ENCODE results near the gene MTFR1L. TPM values are rescaled to one million over a fixed set of nuclear protein-coding genes. Genes with fewer than 3 reads are reported as not detected.

Gene MTFR1L
- total and polyA plus RNA-seq, 11 donors = 123 to 319 (median 213) TPM

- Histone ChIP-seq H3K4me1 (no peaks in the 10 kb centered on the region), H3K27ac (no peak overlapping the region), H3K4me3 (no peak overlapping the region), H3K27me3 (no peaks in the 10 kb centered on the region), H3K9me3 (no peaks in the 10 kb centered on the region), H3K36me3 (no peaks in the 10 kb centered on the region)
- WGBS, 4 donors = 26 to 68% (median 52%) methylated on average over 1 of the region's 1 CpG
- no peak for TF ChIP-seq POLR2A (IDR thresholded peaks at IDR 0.05)
- TF ChIP-seq, protein P1, sequence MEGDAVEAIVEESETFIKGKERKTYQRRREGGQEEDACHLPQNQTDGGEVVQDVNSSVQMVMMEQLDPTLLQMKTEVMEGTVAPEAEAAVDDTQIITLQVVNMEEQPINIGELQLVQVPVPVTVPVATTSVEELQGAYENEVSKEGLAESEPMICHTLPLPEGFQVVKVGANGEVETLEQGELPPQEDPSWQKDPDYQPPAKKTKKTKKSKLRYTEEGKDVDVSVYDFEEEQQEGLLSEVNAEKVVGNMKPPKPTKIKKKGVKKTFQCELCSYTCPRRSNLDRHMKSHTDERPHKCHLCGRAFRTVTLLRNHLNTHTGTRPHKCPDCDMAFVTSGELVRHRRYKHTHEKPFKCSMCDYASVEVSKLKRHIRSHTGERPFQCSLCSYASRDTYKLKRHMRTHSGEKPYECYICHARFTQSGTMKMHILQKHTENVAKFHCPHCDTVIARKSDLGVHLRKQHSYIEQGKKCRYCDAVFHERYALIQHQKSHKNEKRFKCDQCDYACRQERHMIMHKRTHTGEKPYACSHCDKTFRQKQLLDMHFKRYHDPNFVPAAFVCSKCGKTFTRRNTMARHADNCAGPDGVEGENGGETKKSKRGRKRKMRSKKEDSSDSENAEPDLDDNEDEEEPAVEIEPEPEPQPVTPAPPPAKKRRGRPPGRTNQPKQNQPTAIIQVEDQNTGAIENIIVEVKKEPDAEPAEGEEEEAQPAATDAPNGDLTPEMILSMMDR (IDR thresholded peaks at IDR 0.05) = no peak
- ATAC-seq = peak in 1 of 4 donors; percentile 29
- DNase-seq = no peak
- intact Hi-C loops (cut with DNase I) = no loop called here
These were observed 28.8 kb downstream of the MTFR1L start for GRCh38 chr1:25848531-25848930.

- DNase-seq (no peak), ATAC-seq (no peak)
- H3K9me3 ChIP-seq = no peaks in the 10 kb centered on the region
- 80 to 87% (median 82%) methylated on average over 2 of the region's 2 CpGs for WGBS, 4 donors
- H3K36me3 ChIP-seq = no peaks in the 10 kb centered on the region
- H3K27ac ChIP-seq = no peak overlapping the region
- TF ChIP-seq, protein P1 (IDR thresholded peaks at IDR 0.05) = no peak
- TF ChIP-seq POLR2A (IDR thresholded peaks at IDR 0.05) = no peak
- H3K27me3 ChIP-seq = no peaks in the 10 kb centered on the region
- H3K4me3 ChIP-seq = no peak overlapping the region
- H3K4me1 ChIP-seq = peaks cover 0 to 9% (median 7%) of the 10 kb centered on the region in 12 donors
- intact Hi-C loops (cut with DNase I) = no loop called here
These were observed 34.8 kb downstream of the MTFR1L start for GRCh38 chr1:25854554-25854953.

GRCh38 chr1:25856856-25857255 lies 37.1 kb downstream of the MTFR1L start:
- TF ChIP-seq, protein P1 (IDR thresholded peaks at IDR 0.05) = no peak
- no peak for TF ChIP-seq POLR2A (IDR thresholded peaks at IDR 0.05)
- Histone ChIP-seq H3K9me3 (no peaks in the 10 kb centered on the region), H3K36me3 (no peaks in the 10 kb centered on the region), H3K4me3 (no peak overlapping the region), H3K27ac (no peak overlapping the region), H3K4me1 (peaks cover 0 to 29% (median 8%) of the 10 kb centered on the region in 12 donors), H3K27me3 (no peaks in the 10 kb centered on the region)
- ATAC-seq (no peak), DNase-seq (no peak)
- intact Hi-C loops (cut with DNase I) = no loop called here
- WGBS, 4 donors = 88 to 94% (median 90%) methylated on average over 11 of the region's 11 CpGs

DNA sequence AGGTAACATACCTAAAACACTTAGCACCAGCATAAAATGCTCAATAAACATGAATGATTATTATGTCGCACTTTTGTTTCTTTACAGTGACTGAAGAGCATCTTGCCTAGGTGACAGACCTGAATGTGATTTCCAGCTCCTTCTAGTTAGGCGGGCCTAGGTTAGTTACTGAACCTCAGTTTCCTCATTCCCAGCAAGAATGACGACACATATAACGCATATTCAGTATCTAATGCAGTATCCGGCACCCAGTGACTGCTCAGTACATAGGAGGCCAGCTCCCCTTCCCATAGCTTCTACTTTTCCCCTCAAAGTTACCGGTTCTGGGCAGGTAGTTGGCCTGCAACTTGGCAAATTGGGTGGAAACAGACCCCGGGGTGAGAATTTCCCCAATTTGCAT lies 38.7 kb downstream of the MTFR1L start:
- H3K4me3 ChIP-seq = peak overlapping the region in 6 of 12 donors; percentile 53 to 68 (median 58)

More for the DNA sequence above, 38.7 kb downstream of the MTFR1L start:
- ATAC-seq (no peak), DNase-seq (no peak)
- H3K9me3 ChIP-seq = no peaks in the 10 kb centered on the region
- intact Hi-C loops (cut with DNase I) = no loop called here
- H3K27me3 ChIP-seq = no peaks in the 10 kb centered on the region
- peaks cover 0 to 8% (median 0%) of the 10 kb centered on the region in 9 donors for H3K36me3 ChIP-seq
- no peak for TF ChIP-seq POLR2A (IDR thresholded peaks at IDR 0.05)
- TF ChIP-seq, protein P1 (IDR thresholded peaks at IDR 0.05) = no peak
- no peak overlapping the region for H3K27ac ChIP-seq
- peaks cover 0 to 32% (median 8%) of the 10 kb centered on the region in 12 donors for H3K4me1 ChIP-seq
- WGBS, 4 donors = 49 to 55% (median 54%) methylated on average over 7 of the region's 7 CpGs

All from heart left ventricle (tissue), 16 donors.